ENCODE data around the gene PPP1R3F.

PPP1R3F gene

GRCh38 chrX:49243166-49243565 lies 26.4 kb upstream of the PPP1R3F start:
- Histone ChIP-seq H3F3A (ENCODE audit: low read depth) (no peaks in the 10 kb centered on the region), H3K9ac (ENCODE audit: low read depth, low read length, poor library complexity, severe bottlenecking) (no peak overlapping the region), H3K4me1 (ENCODE audit: insufficient read depth, low read length, poor library complexity, severe bottlenecking) (no peaks in the 10 kb centered on the region), H3K27me3 (ENCODE audit: insufficient read depth, low read length, poor library complexity, severe bottlenecking) (no peaks in the 10 kb centered on the region), H3K4me3 (ENCODE audit: low read length, poor library complexity, severe bottlenecking) (no peak overlapping the region), H2AFZ (ENCODE audit: low read length) (no peak overlapping the region), H3K36me3 (ENCODE audit: insufficient read depth, low read length) (no peaks in the 10 kb centered on the region), H3K9me3 (ENCODE audit: insufficient read depth, low read depth, low read length) (no peaks in the 10 kb centered on the region), H3K79me2 (ENCODE audit: insufficient read depth, low read length) (no peaks in the 10 kb centered on the region), H4K20me1 (ENCODE audit: insufficient read depth, low read length, poor library complexity, severe bottlenecking) (no peaks in the 10 kb centered on the region), H3K4me2 (ENCODE audit: low read depth, low read length, poor library complexity, severe bottlenecking) (no peak overlapping the region), H3K9me2 (replicated peaks; ENCODE audit: low read depth, low read length) (no peaks in the 10 kb centered on the region)
- TF ChIP-seq CTCF (conservative IDR thresholded peaks at IDR 0.05; ENCODE audit: low read length) (no peak), EZH2phosphoT487 (IDR thresholded peaks at IDR 0.05; ENCODE audit: borderline replicate concordance) (no peak)

GRCh38 chrX:49244207-49244606 lies 25.4 kb upstream of the PPP1R3F start:
- no peak for TF ChIP-seq EZH2phosphoT487 (IDR thresholded peaks at IDR 0.05; ENCODE audit: borderline replicate concordance)
- TF ChIP-seq CTCF (conservative IDR thresholded peaks at IDR 0.05; ENCODE audit: low read length), result no peak
- H3K36me3 ChIP-seq (ENCODE audit: insufficient read depth, low read length), result no peaks in the 10 kb centered on the region
- H3K9ac ChIP-seq (ENCODE audit: low read depth, low read length, poor library complexity, severe bottlenecking), result no peak overlapping the region

GRCh38 chrX:49246541-49246940 lies 23.1 kb upstream of the PPP1R3F start:
- no peaks in the 10 kb centered on the region for H3K79me2 ChIP-seq (ENCODE audit: insufficient read depth, low read length)
- no peak overlapping the region for H3K4me3 ChIP-seq (ENCODE audit: low read length, poor library complexity, severe bottlenecking)
- H3K9me2 ChIP-seq (replicated peaks; ENCODE audit: low read depth, low read length), result no peaks in the 10 kb centered on the region
- no peak overlapping the region for H3K4me2 ChIP-seq (ENCODE audit: low read depth, low read length, poor library complexity, severe bottlenecking)
- no peak overlapping the region for H3K9ac ChIP-seq (ENCODE audit: low read depth, low read length, poor library complexity, severe bottlenecking)
- TF ChIP-seq EZH2phosphoT487 (IDR thresholded peaks at IDR 0.05; ENCODE audit: borderline replicate concordance), result no peak
- no peak for TF ChIP-seq CTCF (conservative IDR thresholded peaks at IDR 0.05; ENCODE audit: low read length)
- H3F3A ChIP-seq (ENCODE audit: low read depth), result no peaks in the 10 kb centered on the region
- no peaks in the 10 kb centered on the region for H4K20me1 ChIP-seq (ENCODE audit: insufficient read depth, low read length, poor library complexity, severe bottlenecking)
- no peaks in the 10 kb centered on the region for H3K4me1 ChIP-seq (ENCODE audit: insufficient read depth, low read length, poor library complexity, severe bottlenecking)
- no peaks in the 10 kb centered on the region for H3K9me3 ChIP-seq (ENCODE audit: insufficient read depth, low read depth, low read length)
- no peaks in the 10 kb centered on the region for H3K27me3 ChIP-seq (ENCODE audit: insufficient read depth, low read length, poor library complexity, severe bottlenecking)
- H3K36me3 ChIP-seq (ENCODE audit: insufficient read depth, low read length), result no peaks in the 10 kb centered on the region
- no peak overlapping the region for H2AFZ ChIP-seq (ENCODE audit: low read length)

More at GRCh38 chrX:49244207-49244606, 25.4 kb upstream of the PPP1R3F start:
- no peaks in the 10 kb centered on the region for H3K4me1 ChIP-seq (ENCODE audit: insufficient read depth, low read length, poor library complexity, severe bottlenecking)
- H3K4me3 ChIP-seq (ENCODE audit: low read length, poor library complexity, severe bottlenecking), result no peak overlapping the region
- no peaks in the 10 kb centered on the region for H3F3A ChIP-seq (ENCODE audit: low read depth)
- no peaks in the 10 kb centered on the region for H3K27me3 ChIP-seq (ENCODE audit: insufficient read depth, low read length, poor library complexity, severe bottlenecking)
- H3K4me2 ChIP-seq (ENCODE audit: low read depth, low read length, poor library complexity, severe bottlenecking), result no peak overlapping the region
- no peaks in the 10 kb centered on the region for H3K79me2 ChIP-seq (ENCODE audit: insufficient read depth, low read length)
- H4K20me1 ChIP-seq (ENCODE audit: insufficient read depth, low read length, poor library complexity, severe bottlenecking), result no peaks in the 10 kb centered on the region
- H2AFZ ChIP-seq (ENCODE audit: low read length), result no peak overlapping the region
- no peaks in the 10 kb centered on the region for H3K9me2 ChIP-seq (replicated peaks; ENCODE audit: low read depth, low read length)
- no peaks in the 10 kb centered on the region for H3K9me3 ChIP-seq (ENCODE audit: insufficient read depth, low read depth, low read length)
